Heart right ventricle (tissue), 16 donors: Measurements from ENCODE around the gene TXNRD2. TPM values are rescaled to one million over a fixed set of nuclear protein-coding genes. Genes with fewer than 3 reads are reported as not detected.
A peak's percentile ranks its signal among the peaks of the same experiment; 100 is the strongest.

ENCODE experiments used
- ATAC-seq, 8 donors: fragments of 200-7000 bp; cut with Tn5 transposase; one replicate each; pipeline ENCODE4 v1.9.1; 2020; ENCODE audit warnings: mild to moderate bottlenecking in 8 of 8, moderate library complexity in 8 of 8, moderate number of reproducible peaks in 1 of 8
- DNase-seq, 2 donors: peaks; one replicate each; pipeline ENCODE4 v3.0.0-alpha.2; 2020
- H3K27ac ChIP-seq, 10 donors: fragments of 200-600 bp; sonication (generic) in 2 of 10; one replicate each; pipeline versions ENCODE4 v1.5.0 to v1.8.0; 2020 to 2022; ENCODE audit warnings: mild to moderate bottlenecking in 3 of 10
- H3K27me3 ChIP-seq, 7 donors: fragments of 200-600 bp; one replicate each; pipeline ENCODE4 v1.8.0; 2021 to 2022; ENCODE audit warnings: mild to moderate bottlenecking in 2 of 7
- H3K36me3 ChIP-seq, 9 donors: fragments of 200-600 bp; sonication (generic) in 1 of 9; one replicate each; pipeline versions ENCODE4 v1.5.0 to v1.8.0; 2020 to 2022; ENCODE audit warnings: mild to moderate bottlenecking in 2 of 9
- H3K4me1 ChIP-seq, 9 donors: fragments of 200-600 bp; sonication (generic) in 1 of 9; one replicate each; pipeline versions ENCODE4 v1.5.0 to v1.8.0; 2020 to 2022; ENCODE audit warnings: mild to moderate bottlenecking in 4 of 9
- H3K4me3 ChIP-seq, 10 donors: fragments of 200-600 bp; sonication (generic) in 2 of 10; one replicate each; pipeline versions ENCODE4 v1.5.0 to v1.8.0; 2020 to 2022; ENCODE audit warnings: mild to moderate bottlenecking in 7 of 10, moderate library complexity in 2 of 10
- H3K9me3 ChIP-seq, 11 donors: fragments of 200-600 bp in 10 of 11; sonication (generic) in 2 of 11; one replicate each; pipeline versions ENCODE4 v1.5.0 to v1.8.0; 2013 to 2022; ENCODE audit warnings: mild to moderate bottlenecking in 2 of 11, control low read depth in 1 of 11, moderate library complexity in 1 of 11
- WGBS, 2 donors: extraction: QIAGEN DNeasy Blood & Tissue Kit; methylation state at CpG; one replicate each; pipeline ENCODE4 v1.1.7; 2013; ENCODE audit warnings: inconsistent platforms in 1 of 2; 5-methylcytosine and 5-hydroxymethylcytosine counted together
- intact Hi-C, 10 donors: fragments of 100-400 bp; cut with DNase I; formaldehyde crosslinking; loops; one replicate each; pipeline versions ENCODE4 v1.11.1 to v1.14.2; 2022
- polyA plus RNA-seq, 2 donors: library from polyadenylated mRNA; stranded (reverse); fragments of 200-250 nt; gene quantifications; one replicate each; pipeline ENCODE4 v1.2.3, GENCODE V29; 2013
- total RNA-seq, 10 donors: library from RNA; stranded (reverse); fragmentation: NEBNext Ultra II Directional in 3 of 10; extraction: Animal tissue kit (Norgen Biotek cat#: 25700) in 3 of 10; gene quantifications; one replicate each; pipeline versions ENCODE4 v1.2.1 to v1.2.4, GENCODE V29; 2021 to 2023
- TF ChIP-seq, protein P1 (sequence below), 9 donors: fragments of 200-600 bp; sonication (generic) in 2 of 9; IDR thresholded peaks; one replicate each; pipeline versions ENCODE4 v1.5.0 to v1.8.0; 2021 to 2022; ENCODE audit warnings: antibody characterized with exemption in 9 of 9, mild to moderate bottlenecking in 5 of 9, moderate library complexity in 1 of 9
- donor health status: Arrhythmogenic right ventricular cardiomyopathy.
- donor health status: ischemic (EF 13 %, LVEDD 7.1; RV severe dilation, severe dysfunction).
- donor health status: healthy with polysubstance abuse.
- donor health status: DM: no; HTN: yes; CAD: no.
- donor health status: DM: no; HTN: no; CAD: no.
- donor health status: ischemic (EF 25% LVEDD 6.9; RV normal size, moderate dysfunction).
- donor health status: ischemic (EF 25% LVEDD 5.7; RV mildly dilated, moderate dysfunction).
- donor health status: healthy.
- donor health status: DM: yes; HTN: yes; CAD: no.
- donor health status: Ischemic cardiomyopathy.
- donor health status: ischemic (EF 35%, LVEDD 5.7; RV mildly dilated, moderate dysfunction).
- donor health status: nonischemic (EF 11% LVEDD 7.7; RV severe dilation, severe dysfunction).
- donor health status: DM: yes; HTN: yes; CAD: no.
- donor health status: PGD.
- donor health status: ischemic (EF 29% LVEDD 5.4; RV normal size, mild dysfunction).
- donor health status: nonischemic (EF 23%, LVEDD 6.1; RV moderate dilation, normal function).

The TXNRD2 gene
- total and polyA plus RNA-seq, 12 donors: 25.8 to 103 (median 35.0) TPM

DNA sequence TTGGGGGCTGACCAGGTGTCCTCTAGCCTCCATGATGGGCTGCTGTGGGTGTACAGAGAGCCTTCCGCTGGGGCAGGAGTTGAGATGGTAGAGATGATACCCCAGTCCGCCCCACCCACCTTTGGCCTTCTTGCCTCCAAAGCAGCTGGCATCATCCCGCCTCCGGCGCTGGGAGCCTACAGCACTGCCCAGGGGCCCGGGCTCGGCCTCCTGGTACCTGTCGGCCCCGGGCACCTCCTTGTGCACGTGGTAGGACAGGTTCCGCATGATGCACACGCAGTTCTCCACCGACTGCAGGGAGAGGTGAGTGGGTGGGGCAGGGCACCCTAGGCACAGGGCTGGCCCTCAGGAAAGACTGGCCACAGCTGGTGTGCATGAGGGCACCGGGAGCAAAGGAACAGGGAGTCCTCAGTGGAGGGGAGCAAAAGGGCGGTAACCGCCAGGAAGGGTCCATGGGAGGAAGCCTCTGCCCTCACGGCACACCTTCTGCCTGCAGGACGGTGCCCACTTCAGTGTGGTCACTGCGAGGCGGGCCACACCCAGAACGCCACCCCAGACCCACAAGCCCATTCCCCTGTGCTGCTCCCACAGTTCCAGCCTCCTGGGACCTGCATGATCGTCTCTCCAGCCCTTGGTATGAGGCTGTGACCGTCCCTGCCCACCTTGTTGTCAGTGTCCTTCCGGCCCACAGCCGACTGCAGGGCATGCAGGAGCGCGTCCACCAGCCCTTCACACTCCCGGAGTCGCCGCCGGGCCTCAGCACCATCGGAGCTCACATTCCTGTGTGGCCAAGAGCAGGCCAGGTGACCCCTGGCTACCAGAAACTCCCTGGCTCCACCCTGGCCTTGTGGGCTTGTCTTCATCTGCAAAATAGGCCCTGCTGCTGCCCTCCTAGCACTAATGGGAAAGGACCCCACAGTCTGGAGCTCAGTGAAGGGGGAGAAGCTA lies 36.0 kb upstream of the TXNRD2 start:
- DNase-seq (no peak), ATAC-seq (no peak)
- TF ChIP-seq, protein P1, sequence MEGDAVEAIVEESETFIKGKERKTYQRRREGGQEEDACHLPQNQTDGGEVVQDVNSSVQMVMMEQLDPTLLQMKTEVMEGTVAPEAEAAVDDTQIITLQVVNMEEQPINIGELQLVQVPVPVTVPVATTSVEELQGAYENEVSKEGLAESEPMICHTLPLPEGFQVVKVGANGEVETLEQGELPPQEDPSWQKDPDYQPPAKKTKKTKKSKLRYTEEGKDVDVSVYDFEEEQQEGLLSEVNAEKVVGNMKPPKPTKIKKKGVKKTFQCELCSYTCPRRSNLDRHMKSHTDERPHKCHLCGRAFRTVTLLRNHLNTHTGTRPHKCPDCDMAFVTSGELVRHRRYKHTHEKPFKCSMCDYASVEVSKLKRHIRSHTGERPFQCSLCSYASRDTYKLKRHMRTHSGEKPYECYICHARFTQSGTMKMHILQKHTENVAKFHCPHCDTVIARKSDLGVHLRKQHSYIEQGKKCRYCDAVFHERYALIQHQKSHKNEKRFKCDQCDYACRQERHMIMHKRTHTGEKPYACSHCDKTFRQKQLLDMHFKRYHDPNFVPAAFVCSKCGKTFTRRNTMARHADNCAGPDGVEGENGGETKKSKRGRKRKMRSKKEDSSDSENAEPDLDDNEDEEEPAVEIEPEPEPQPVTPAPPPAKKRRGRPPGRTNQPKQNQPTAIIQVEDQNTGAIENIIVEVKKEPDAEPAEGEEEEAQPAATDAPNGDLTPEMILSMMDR (IDR thresholded peaks at IDR 0.05): no peak
- H3K4me3 ChIP-seq: no peak overlapping the region
- no peaks in the 10 kb centered on the region for H3K9me3 ChIP-seq
- WGBS, 2 donors: 92 to 94% methylated on average over 32 of the region's 32 CpGs
- peaks cover 0 to 78% (median 26%) of the 10 kb centered on the region in 9 donors for H3K36me3 ChIP-seq
- H3K27me3 ChIP-seq: no peaks in the 10 kb centered on the region
- intact Hi-C loops: loop anchor here in 1 of 10 donors (10.0 kb wide), 1 partner anchor 147 kb away; no protein-coding TSS in a partner anchor
- H3K27ac ChIP-seq: no peak overlapping the region
- peaks cover 0 to 20% (median 4%) of the 10 kb centered on the region in 9 donors for H3K4me1 ChIP-seq

DNA sequence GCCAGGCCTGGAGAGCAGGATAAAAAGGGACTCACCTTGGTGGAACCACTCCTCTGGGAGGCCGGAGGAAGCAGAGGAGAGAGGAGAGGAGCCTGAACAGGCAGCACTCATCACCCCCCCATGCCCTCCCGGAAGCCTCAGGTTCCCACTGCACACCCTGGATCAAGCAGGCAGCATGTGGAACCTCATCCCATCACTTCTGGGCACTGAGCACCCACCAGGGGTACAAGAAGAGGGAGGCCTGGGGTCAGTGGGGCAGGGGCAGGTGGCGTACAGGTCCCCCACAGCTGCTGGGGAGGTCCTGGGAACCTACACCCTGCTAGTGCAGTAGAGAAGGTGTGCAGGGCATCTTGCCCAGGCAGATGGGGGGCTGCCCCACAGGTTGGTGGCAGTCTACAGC lies 35.1 kb upstream of the TXNRD2 start:
- no peak overlapping the region for H3K4me3 ChIP-seq
- TF ChIP-seq, protein P1 (IDR thresholded peaks at IDR 0.05): no peak
- DNase-seq (no peak), ATAC-seq (no peak)
- no peaks in the 10 kb centered on the region for H3K27me3 ChIP-seq
- 88 to 98% methylated on average over 3 of the region's 3 CpGs for WGBS, 2 donors
- H3K9me3 ChIP-seq: no peaks in the 10 kb centered on the region
- H3K36me3 ChIP-seq: peaks cover 0 to 84% (median 31%) of the 10 kb centered on the region in 9 donors
- peaks cover 0 to 19% (median 2%) of the 10 kb centered on the region in 9 donors for H3K4me1 ChIP-seq
- intact Hi-C loops: loop anchor here in 1 of 10 donors (10.0 kb wide), 1 partner anchor 148 kb away; no protein-coding TSS in a partner anchor
- H3K27ac ChIP-seq: no peak overlapping the region

DNA sequence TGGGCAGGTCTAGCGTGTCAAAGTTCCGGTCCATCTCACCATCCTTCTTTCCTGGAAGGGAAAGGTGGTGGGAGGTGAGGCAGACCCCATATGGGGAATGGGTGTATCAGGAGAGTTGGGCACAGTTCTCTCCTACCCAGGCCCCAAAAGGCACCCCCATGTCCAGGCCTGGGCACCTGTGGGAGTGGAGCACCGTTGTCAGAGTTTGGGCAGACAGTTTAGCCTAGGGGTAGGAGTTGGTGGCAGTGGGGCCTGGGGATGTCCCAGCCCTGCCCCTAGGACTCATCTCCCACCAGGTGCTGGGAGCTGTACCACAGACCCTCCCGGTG lies 34.1 kb upstream of the TXNRD2 start:
- Histone ChIP-seq H3K4me1 (peaks cover 0 to 24% (median 6%) of the 10 kb centered on the region in 9 donors), H3K27me3 (no peaks in the 10 kb centered on the region), H3K27ac (no peak overlapping the region), H3K36me3 (peaks cover 0 to 84% (median 31%) of the 10 kb centered on the region in 9 donors), H3K9me3 (no peaks in the 10 kb centered on the region), H3K4me3 (no peak overlapping the region)
- WGBS, 2 donors: 88 to 92% methylated on average over 4 of the region's 4 CpGs
- DNase-seq (no peak), ATAC-seq (no peak)
- intact Hi-C loops: loop anchor here in 1 of 10 donors (10.0 kb wide), 1 partner anchor 149 kb away; no protein-coding TSS in a partner anchor
- TF ChIP-seq, protein P1 (IDR thresholded peaks at IDR 0.05): no peak

DNA sequence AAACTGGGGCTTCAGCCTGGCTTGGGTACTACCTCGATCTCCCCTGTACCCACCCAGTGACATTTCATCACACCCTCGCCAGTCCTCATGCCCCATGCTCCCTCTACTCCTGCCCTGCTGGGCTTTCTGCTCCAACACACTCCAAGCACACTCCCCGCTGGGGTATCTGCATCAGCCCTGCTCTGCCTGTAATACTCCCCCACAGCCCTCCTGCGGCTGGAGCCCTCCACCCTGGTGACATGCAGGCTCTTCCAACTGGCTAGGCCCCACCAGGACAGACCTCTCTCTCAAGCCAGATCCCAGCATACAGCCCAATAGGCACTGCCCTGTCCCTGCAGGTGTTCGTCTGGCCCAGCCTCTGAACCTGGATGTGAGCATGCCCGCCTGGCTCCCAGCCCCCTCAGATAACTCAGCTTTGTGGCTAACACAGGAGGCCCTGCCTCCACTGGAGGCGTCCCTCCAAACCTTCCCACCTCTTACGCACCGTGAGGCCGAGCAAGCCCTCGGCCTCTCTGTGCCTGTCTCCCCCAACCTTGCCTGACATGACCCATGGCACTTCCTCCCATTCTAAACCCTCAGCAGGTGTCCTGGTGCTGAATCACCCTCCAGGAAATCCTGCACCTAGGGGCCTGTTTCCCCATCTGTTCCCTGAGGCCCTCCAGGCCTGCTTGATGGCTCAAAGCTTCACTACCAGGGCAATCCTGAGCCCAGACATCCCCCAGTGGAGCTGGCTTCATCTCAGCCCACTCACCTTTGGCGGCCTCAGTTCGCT lies 33.5 kb upstream of the TXNRD2 start:
- TF ChIP-seq, protein P1 (IDR thresholded peaks at IDR 0.05): no peak
- peak overlapping the region in 1 of 10 donors; percentile 22 for H3K27ac ChIP-seq
- intact Hi-C loops: loop anchor here in 1 of 10 donors (10.0 kb wide), 1 partner anchor 150 kb away; no protein-coding TSS in a partner anchor
- H3K27me3 ChIP-seq: no peaks in the 10 kb centered on the region
- WGBS, 2 donors: 71 to 75% methylated on average over 13 of the region's 13 CpGs
- H3K9me3 ChIP-seq: no peaks in the 10 kb centered on the region
- H3K4me3 ChIP-seq: no peak overlapping the region
- no peak for ATAC-seq
- peaks cover 0 to 27% (median 8%) of the 10 kb centered on the region in 9 donors for H3K4me1 ChIP-seq
- H3K36me3 ChIP-seq: peaks cover 0 to 81% (median 31%) of the 10 kb centered on the region in 9 donors
- no peak for DNase-seq
